Activated CD4-positive, alpha-beta T cell treated with anti-CD3 and anti-CD28 coated beads for 4 hours (primary cell): ENCODE results near the gene DGCR2.
"Not testable (repeated sequence)": the region's sequence is repeated elsewhere in the genome, so short reads cannot be mapped to it uniquely, and the experiment has no call there.

Experiments used
- DNase-seq, 2 donors: peaks; one replicate each; pipeline ENCODE4 v3.0.0-alpha.2; 2020

The DGCR2 gene

GRCh38 chr22:19057999-19058491 is 64.2 kb downstream of the DGCR2 start:
- no peak for DNase-seq

- DNase-seq, result no peak
Observed at GRCh38 chr22:19057539-19057938, 64.7 kb downstream of the DGCR2 start.

GRCh38 chr22:19056951-19057401 is 65.2 kb downstream of the DGCR2 start:
- DNase-seq, result no peak

GRCh38 chr22:19055801-19056200 is 66.4 kb downstream of the DGCR2 start:
- no peak for DNase-seq

- DNase-seq, result no peak
Observed at GRCh38 chr22:19052941-19053541, 69.2 kb downstream of the DGCR2 start.

GRCh38 chr22:19051381-19052072 is 70.7 kb downstream of the DGCR2 start:
- no peak for DNase-seq

GRCh38 chr22:19050847-19051246 is 71.4 kb downstream of the DGCR2 start:
- DNase-seq, result not testable (repeated sequence)

GRCh38 chr22:19050117-19050516 is 72.1 kb downstream of the DGCR2 start:
- no peak for DNase-seq

GRCh38 chr22:19048531-19048930 is 73.7 kb downstream of the DGCR2 start:
- DNase-seq, result no peak

GRCh38 chr22:19047993-19048392 is 74.2 kb downstream of the DGCR2 start:
- DNase-seq, result no peak

- DNase-seq, result no peak
Observed at GRCh38 chr22:19046719-19047609, 75.2 kb downstream of the DGCR2 start.

- no peak for DNase-seq
Observed at GRCh38 chr22:19046287-19046686, 75.9 kb downstream of the DGCR2 start.

- no peak for DNase-seq
Observed at GRCh38 chr22:19045094-19045493, 77.1 kb downstream of the DGCR2 start.

- no peak for DNase-seq
Observed at GRCh38 chr22:19044381-19044780, 77.8 kb downstream of the DGCR2 start.

GRCh38 chr22:19043121-19044085 is 78.8 kb downstream of the DGCR2 start:
- DNase-seq, result no peak

- DNase-seq, result no peak
Observed at GRCh38 chr22:19042285-19043120, 79.7 kb downstream of the DGCR2 start.

- DNase-seq, result no peak
Observed at GRCh38 chr22:19041704-19042074, 80.5 kb downstream of the DGCR2 start.

- no peak for DNase-seq
Observed at GRCh38 chr22:19040888-19041703, 81.1 kb downstream of the DGCR2 start.

- no peak for DNase-seq
Observed at GRCh38 chr22:19040391-19040861, 81.8 kb downstream of the DGCR2 start.

- no peak for DNase-seq
Observed at GRCh38 chr22:19039796-19040280, 82.4 kb downstream of the DGCR2 start.
